Measurements from ENCODE around the gene ORC2.

ORC2 gene

DNA sequence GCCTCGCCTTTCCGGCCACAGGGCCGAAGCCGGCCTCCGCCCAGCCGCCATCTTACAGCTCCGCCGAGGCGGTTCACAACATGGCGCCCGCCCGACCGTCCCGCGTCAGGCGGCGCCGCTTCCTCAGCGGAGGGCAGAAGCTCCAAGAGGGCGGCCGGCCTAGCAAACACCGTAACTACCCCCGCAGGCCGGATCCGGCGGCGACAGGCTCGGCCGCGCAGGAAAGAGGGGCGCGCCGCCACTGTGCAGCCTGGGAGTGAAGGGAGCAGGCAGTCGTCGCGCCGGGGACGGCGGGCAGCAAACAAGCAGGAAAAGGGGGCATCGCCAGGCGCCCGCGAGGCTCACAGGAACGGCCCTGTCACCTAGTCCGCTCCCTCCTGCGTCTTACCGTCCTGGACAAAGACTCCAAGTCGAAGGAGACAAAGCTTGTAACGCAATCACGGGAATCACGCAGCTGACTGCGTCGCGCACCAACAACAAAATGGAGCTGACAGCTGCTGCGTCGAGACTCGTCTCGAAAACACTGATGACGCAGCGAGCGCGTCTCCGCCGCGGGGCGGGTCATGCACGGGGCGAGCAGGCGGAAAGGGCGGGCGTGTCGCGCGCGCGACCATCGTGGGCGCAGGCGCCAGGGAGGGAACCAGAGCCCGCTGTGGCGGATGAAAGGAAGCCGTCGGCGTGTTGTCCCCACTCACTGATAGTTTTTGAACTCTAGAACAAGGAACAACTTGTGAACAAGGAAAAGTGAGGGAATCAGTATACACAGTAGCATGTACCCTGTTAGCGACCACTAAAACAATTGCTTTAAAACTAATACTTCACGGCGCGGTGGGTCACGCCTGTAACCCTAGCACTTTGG is 99.1 kb downstream of the ORC2 start, which contains the start of gene CLK1:
TSS of gene CLK1 (minus strand) at position 483 of the 859 bp plus-strand sequence. CDS start 2,796 bp downstream, outside the sequence.
- Histone ChIP-seq H3K4me2 (ENCODE audit: low read length) (peak within 1 kb of the TSS; percentile 40), H3K27me3 (ENCODE audit: insufficient read depth, low read length, poor library complexity) (no peaks in the 10 kb centered on the region), H3K56ac (ENCODE audit: low read length) (peak within 1 kb of the TSS; percentile 99), H4K8ac (ENCODE audit: low read depth, low read length) (peak within 1 kb of the TSS; percentile 98), H3K4me3 (ENCODE audit: low read length) (peak within 1 kb of the TSS; percentile 94), H3K79me2 (ENCODE audit: control insufficient read depth, insufficient read depth, low read length) (peaks cover 33% of the 10 kb centered on the region), H3K4me1 (ENCODE audit: control insufficient read depth, low read depth, low read length) (peaks cover 2% of the 10 kb centered on the region), H3K9ac (ENCODE audit: low read length) (peak within 1 kb of the TSS; percentile 99), H3K4ac (ENCODE audit: low read depth, low read length) (peak within 1 kb of the TSS; percentile 92), H3K27ac (ENCODE audit: low read depth, low read length) (peak within 1 kb of the TSS; percentile 85), H3K79me1 (ENCODE audit: low read length) (peaks cover 3% of the 10 kb centered on the region), H2BK15ac (replicated peaks; ENCODE audit: low read depth) (no peak within 1 kb of the TSS), H2AK5ac (ENCODE audit: low read length) (no peak within 1 kb of the TSS), H4K5ac (ENCODE audit: low read length) (no peak within 1 kb of the TSS), H3K18ac (ENCODE audit: low read length) (peak within 1 kb of the TSS; percentile 82), H2BK120ac (ENCODE audit: low read depth, low read length) (peak within 1 kb of the TSS; percentile 76), H3K23ac (ENCODE audit: low read length) (no peak within 1 kb of the TSS), H2BK5ac (ENCODE audit: low read length) (peak within 1 kb of the TSS; percentile 80), H3K36me3 (ENCODE audit: control insufficient read depth, insufficient read depth, low read length) (no peaks in the 10 kb centered on the region)
- no CpG with 5 or more reads among the region's 89 CpGs for WGBS (ENCODE audit: extremely low coverage, insufficient coverage, low lambda C conversion rate)
- DNase-seq = peak; percentile 93

DNA sequence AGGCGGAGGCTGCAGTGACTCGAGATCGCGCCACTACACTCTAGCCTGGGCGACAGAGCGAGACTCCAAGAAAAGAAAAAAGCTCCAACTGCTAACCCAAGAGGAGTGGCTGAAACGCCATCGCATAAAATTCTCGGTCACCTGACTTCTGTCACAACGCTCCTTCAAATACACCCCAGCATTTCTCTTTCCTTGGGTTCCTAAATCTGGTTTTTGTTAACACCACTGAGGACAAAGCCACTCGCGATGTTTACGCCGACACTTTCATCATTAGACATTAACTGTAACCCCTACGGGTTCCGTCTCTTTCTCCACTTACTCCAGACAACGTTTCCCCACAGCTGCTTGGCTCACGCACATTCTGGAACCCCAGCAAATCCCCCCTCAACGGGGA is 99.7 kb downstream of the ORC2 start:
- Histone ChIP-seq H4K5ac (ENCODE audit: low read length) (no peak overlapping the region), H3K56ac (ENCODE audit: low read length) (peak overlapping the region; percentile 99), H3K4me3 (ENCODE audit: low read length) (peak overlapping the region; percentile 94), H2AK5ac (ENCODE audit: low read length) (no peak overlapping the region), H3K23ac (ENCODE audit: low read length) (no peak overlapping the region), H3K18ac (ENCODE audit: low read length) (peak overlapping the region; percentile 82), H3K27me3 (ENCODE audit: insufficient read depth, low read length, poor library complexity) (no peaks in the 10 kb centered on the region), H3K4me2 (ENCODE audit: low read length) (peak overlapping the region; percentile 40), H2BK120ac (ENCODE audit: low read depth, low read length) (peak overlapping the region; percentile 76), H3K27ac (ENCODE audit: low read depth, low read length) (peak overlapping the region; percentile 85), H2BK5ac (ENCODE audit: low read length) (peak overlapping the region; percentile 80), H3K9ac (ENCODE audit: low read length) (peak overlapping the region; percentile 99), H3K79me1 (ENCODE audit: low read length) (peaks cover 3% of the 10 kb centered on the region), H3K79me2 (ENCODE audit: control insufficient read depth, insufficient read depth, low read length) (peaks cover 33% of the 10 kb centered on the region), H4K8ac (ENCODE audit: low read depth, low read length) (peak overlapping the region; percentile 98), H3K4me1 (ENCODE audit: control insufficient read depth, low read depth, low read length) (peaks cover 2% of the 10 kb centered on the region), H3K4ac (ENCODE audit: low read depth, low read length) (peak overlapping the region; percentile 92), H2BK15ac (replicated peaks; ENCODE audit: low read depth) (no peak overlapping the region), H3K36me3 (ENCODE audit: control insufficient read depth, insufficient read depth, low read length) (no peaks in the 10 kb centered on the region)
- DNase-seq = peak; percentile 48
- no CpG with 5 or more reads among the region's 19 CpGs for WGBS (ENCODE audit: extremely low coverage, insufficient coverage, low lambda C conversion rate)

DNA sequence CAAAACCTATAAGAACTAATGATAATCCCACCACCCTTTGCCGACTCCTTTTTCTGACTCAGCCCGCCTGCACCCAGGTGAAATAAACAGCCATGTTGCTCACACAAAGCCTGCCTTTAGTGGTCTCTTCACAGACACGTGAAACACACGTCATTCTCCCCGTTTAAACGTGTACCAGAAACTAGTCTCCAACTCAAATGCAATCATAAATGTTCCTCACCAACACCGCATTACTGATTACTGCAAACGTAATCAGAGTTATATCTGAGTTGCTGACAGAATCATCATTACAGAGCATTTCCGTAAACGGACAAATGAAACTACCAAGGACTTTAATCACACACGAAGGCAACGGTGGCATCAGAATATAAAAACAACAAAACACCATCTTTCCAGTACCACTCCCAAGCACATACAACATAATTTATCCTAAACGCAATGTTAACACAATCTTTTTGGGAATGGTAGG is 100.9 kb downstream of the ORC2 start:
- Histone ChIP-seq H2AK5ac (ENCODE audit: low read length) (peak overlapping the region; percentile 69), H3K23ac (ENCODE audit: low read length) (no peak overlapping the region), H3K9ac (ENCODE audit: low read length) (peak overlapping the region; percentile 99), H3K56ac (ENCODE audit: low read length) (peak overlapping the region; percentile 99), H3K18ac (ENCODE audit: low read length) (no peak overlapping the region), H3K4me2 (ENCODE audit: low read length) (peak overlapping the region; percentile 95), H2BK5ac (ENCODE audit: low read length) (no peak overlapping the region), H2BK120ac (ENCODE audit: low read depth, low read length) (no peak overlapping the region), H3K4me1 (ENCODE audit: control insufficient read depth, low read depth, low read length) (peaks cover 2% of the 10 kb centered on the region), H4K8ac (ENCODE audit: low read depth, low read length) (no peak overlapping the region), H3K79me2 (ENCODE audit: control insufficient read depth, insufficient read depth, low read length) (peaks cover 33% of the 10 kb centered on the region), H3K79me1 (ENCODE audit: low read length) (peaks cover 3% of the 10 kb centered on the region), H3K4me3 (ENCODE audit: low read length) (peak overlapping the region; percentile 94), H4K5ac (ENCODE audit: low read length) (no peak overlapping the region), H3K27me3 (ENCODE audit: insufficient read depth, low read length, poor library complexity) (no peaks in the 10 kb centered on the region), H3K27ac (ENCODE audit: low read depth, low read length) (no peak overlapping the region), H3K4ac (ENCODE audit: low read depth, low read length) (no peak overlapping the region), H3K36me3 (ENCODE audit: control insufficient read depth, insufficient read depth, low read length) (no peaks in the 10 kb centered on the region), H2BK15ac (replicated peaks; ENCODE audit: low read depth) (no peak overlapping the region)
- WGBS (ENCODE audit: extremely low coverage, insufficient coverage, low lambda C conversion rate) = no CpG with 5 or more reads among the region's 13 CpGs
- peak; percentile 67 for DNase-seq

DNA sequence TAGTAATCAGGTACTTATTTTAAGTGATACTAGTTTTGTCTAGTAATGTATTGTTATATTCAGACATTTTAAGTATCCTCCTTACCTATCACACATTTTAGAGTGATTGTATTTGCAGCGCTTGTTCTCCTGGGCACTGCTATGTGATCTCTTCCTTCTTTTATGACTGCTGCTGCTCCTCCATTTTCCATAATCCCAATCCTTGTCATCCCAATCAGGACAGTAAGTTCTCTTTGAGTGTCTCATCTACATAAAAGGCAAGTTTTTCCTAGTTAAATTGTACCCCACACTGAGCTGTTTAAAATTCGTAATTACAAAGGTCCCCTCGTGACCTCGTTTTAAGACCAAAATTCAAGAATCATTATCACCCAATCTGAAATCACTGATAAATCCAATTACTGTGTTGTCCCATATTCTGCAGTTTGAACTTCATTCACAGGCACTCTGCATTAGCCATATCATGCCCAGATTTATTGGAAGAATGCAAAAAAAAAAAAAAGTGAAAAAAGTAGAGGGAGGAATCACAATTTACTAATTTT is 101.8 kb downstream of the ORC2 start:
- H3K9ac ChIP-seq (ENCODE audit: low read length) = peak overlapping the region; percentile 46
- peaks cover 3% of the 10 kb centered on the region for H3K79me1 ChIP-seq (ENCODE audit: low read length)
- no peak overlapping the region for H3K4ac ChIP-seq (ENCODE audit: low read depth, low read length)
- H3K23ac ChIP-seq (ENCODE audit: low read length) = no peak overlapping the region
- H4K5ac ChIP-seq (ENCODE audit: low read length) = no peak overlapping the region
- H3K27me3 ChIP-seq (ENCODE audit: insufficient read depth, low read length, poor library complexity) = no peaks in the 10 kb centered on the region
- H2BK5ac ChIP-seq (ENCODE audit: low read length) = no peak overlapping the region
- no peaks in the 10 kb centered on the region for H3K36me3 ChIP-seq (ENCODE audit: control insufficient read depth, insufficient read depth, low read length)
- H3K27ac ChIP-seq (ENCODE audit: low read depth, low read length) = no peak overlapping the region
- H3K4me3 ChIP-seq (ENCODE audit: low read length) = no peak overlapping the region
- peaks cover 2% of the 10 kb centered on the region for H3K4me1 ChIP-seq (ENCODE audit: control insufficient read depth, low read depth, low read length)
- H2BK15ac ChIP-seq (replicated peaks; ENCODE audit: low read depth) = no peak overlapping the region
- WGBS (ENCODE audit: extremely low coverage, insufficient coverage, low lambda C conversion rate) = no CpG with 5 or more reads among the region's 4 CpGs
- H3K18ac ChIP-seq (ENCODE audit: low read length) = no peak overlapping the region
- H3K4me2 ChIP-seq (ENCODE audit: low read length) = peak overlapping the region; percentile 32
- H3K79me2 ChIP-seq (ENCODE audit: control insufficient read depth, insufficient read depth, low read length) = peaks cover 33% of the 10 kb centered on the region
- H4K8ac ChIP-seq (ENCODE audit: low read depth, low read length) = no peak overlapping the region
- no peak overlapping the region for H2AK5ac ChIP-seq (ENCODE audit: low read length)
- no peak for DNase-seq
- H2BK120ac ChIP-seq (ENCODE audit: low read depth, low read length) = no peak overlapping the region
- peak overlapping the region; percentile 26 for H3K56ac ChIP-seq (ENCODE audit: low read length)

DNA sequence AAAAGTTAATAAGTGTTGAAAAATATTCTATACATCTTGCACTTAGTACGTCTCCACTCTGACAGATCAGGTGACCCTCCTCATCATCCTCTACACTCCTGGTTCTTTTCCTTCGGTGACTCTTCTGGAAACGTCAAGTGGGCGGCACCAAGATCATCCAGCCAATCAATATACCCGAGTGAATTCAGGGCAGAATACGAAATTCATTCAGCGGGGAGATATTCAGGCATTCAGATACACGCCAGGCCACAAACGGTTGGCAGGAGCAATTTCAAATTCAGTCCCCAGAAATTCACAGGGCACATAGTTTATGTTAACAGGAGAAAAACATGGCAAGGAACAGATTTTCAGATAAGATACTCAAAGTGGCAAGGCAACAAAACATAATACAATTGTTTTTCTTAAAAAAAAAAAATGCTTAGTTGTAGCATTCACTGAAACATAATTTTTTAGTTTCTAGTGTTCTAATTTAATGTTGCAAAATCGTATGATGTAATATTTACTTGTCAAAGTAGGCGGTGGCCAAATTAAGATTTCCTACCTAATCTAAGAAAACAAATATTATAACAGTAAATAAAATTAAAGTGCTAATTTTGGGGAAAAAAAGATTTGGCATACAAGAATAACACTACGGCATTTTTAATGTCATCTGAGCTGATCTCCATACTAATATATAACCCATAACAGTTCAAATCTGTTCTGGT is 103.2 kb downstream of the ORC2 start:
- Histone ChIP-seq H3K79me1 (ENCODE audit: low read length) (peaks cover 3% of the 10 kb centered on the region), H3K23ac (ENCODE audit: low read length) (no peak overlapping the region), H2BK15ac (replicated peaks; ENCODE audit: low read depth) (no peak overlapping the region), H2BK120ac (ENCODE audit: low read depth, low read length) (no peak overlapping the region), H3K4me2 (ENCODE audit: low read length) (no peak overlapping the region), H2AK5ac (ENCODE audit: low read length) (no peak overlapping the region), H4K5ac (ENCODE audit: low read length) (no peak overlapping the region), H3K36me3 (ENCODE audit: control insufficient read depth, insufficient read depth, low read length) (no peaks in the 10 kb centered on the region), H3K18ac (ENCODE audit: low read length) (no peak overlapping the region), H3K56ac (ENCODE audit: low read length) (no peak overlapping the region), H3K4me1 (ENCODE audit: control insufficient read depth, low read depth, low read length) (peaks cover 2% of the 10 kb centered on the region), H3K4ac (ENCODE audit: low read depth, low read length) (no peak overlapping the region), H2BK5ac (ENCODE audit: low read length) (no peak overlapping the region), H3K4me3 (ENCODE audit: low read length) (no peak overlapping the region), H3K79me2 (ENCODE audit: control insufficient read depth, insufficient read depth, low read length) (peaks cover 33% of the 10 kb centered on the region), H4K8ac (ENCODE audit: low read depth, low read length) (no peak overlapping the region), H3K9ac (ENCODE audit: low read length) (no peak overlapping the region), H3K27me3 (ENCODE audit: insufficient read depth, low read length, poor library complexity) (no peaks in the 10 kb centered on the region), H3K27ac (ENCODE audit: low read depth, low read length) (no peak overlapping the region)
- WGBS (ENCODE audit: extremely low coverage, insufficient coverage, low lambda C conversion rate) = no CpG with 5 or more reads among the region's 12 CpGs
- DNase-seq = peak; percentile 21

Measured in mesendoderm (in vitro differentiated cells).